Mucosa of gallbladder (tissue), 1 donor: ENCODE measurements around the gene SPIB. TPM values are rescaled to one million over a fixed set of nuclear protein-coding genes. Genes with fewer than 3 reads are reported as not detected.
"Not testable (repeated sequence)": the region's sequence is repeated elsewhere in the genome, so short reads cannot be mapped to it uniquely, and the experiment has no call there.

Source experiments
- DNase-seq: peaks from one replicate; pipeline ENCODE4 v3.0.0-alpha.2; 2020; ENCODE audit warnings: low spot score
- total RNA-seq: library from RNA; stranded (reverse); gene quantifications from one replicate; pipeline ENCODE4 v1.2.1, GENCODE V29; 2021
- donor health status: DM: no; HTN: no; CAD: no.

The SPIB gene
- total RNA-seq, 1 donor from 2014 or later: 1.8 TPM

DNA sequence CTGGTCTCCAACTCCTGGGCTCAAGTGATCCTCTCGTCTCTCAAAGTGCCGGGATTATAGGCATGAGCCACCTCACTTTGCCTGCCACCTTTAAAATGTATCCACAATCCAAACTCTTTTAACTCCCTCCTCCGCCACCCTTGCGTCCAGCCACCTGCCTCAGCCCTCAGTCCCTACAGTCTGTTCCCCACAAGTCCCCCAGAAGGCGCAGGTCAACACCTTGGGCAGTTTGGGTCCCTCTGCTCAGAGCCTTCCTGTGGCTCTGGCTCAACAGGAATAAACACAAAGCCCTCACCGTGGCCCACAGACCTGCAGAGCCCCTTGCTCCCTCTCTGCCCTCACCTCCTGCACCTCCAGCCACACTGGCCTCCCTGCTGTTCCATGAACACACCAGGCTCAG is 50.1 kb downstream of the SPIB start:
- no peak for DNase-seq

DNA sequence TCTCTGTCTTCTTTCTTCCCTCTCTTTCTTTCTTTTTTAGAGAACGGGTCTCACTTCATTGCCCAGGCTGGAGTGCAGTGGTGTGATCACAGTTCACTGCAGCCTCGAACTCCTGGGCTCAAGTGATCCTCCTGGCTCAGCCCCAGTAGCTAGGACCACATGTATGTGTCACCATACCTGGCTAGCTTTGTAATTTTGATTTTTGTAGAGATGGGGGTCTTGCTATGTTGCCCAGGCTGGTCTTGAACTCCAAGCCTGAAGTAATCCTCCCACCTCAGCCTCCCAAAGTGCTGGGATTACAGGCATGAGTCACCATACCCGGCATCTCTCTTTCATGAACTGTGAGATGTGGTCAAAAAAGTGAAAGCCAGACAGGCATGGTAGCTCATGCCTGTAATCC is 54.6 kb downstream of the SPIB start:
- DNase-seq: not testable (repeated sequence)

DNA sequence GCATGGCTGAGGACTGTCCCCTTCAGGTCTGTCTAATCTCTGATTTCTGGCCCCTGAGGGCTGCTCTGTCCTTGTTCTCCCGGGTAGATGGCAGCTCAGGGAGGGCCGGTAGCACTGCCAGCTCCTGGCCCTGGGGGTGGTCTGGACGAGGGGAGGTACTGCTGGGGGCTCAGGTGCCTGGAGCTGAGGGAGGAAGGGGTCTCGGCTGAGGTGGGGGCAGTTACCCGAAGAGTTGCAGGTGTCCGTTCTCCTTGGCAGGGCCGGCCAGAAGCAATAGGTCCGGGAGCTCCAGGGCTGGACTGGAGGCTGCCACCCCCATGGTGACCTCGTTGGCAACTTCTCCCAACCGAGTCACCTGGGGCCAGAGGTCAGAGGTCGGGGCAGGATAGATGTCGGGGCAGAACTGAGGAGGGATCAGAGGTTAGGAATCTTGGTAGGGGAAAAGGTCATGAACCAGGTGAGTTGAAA is 56.4 kb downstream of the SPIB start:
- no peak for DNase-seq

DNA sequence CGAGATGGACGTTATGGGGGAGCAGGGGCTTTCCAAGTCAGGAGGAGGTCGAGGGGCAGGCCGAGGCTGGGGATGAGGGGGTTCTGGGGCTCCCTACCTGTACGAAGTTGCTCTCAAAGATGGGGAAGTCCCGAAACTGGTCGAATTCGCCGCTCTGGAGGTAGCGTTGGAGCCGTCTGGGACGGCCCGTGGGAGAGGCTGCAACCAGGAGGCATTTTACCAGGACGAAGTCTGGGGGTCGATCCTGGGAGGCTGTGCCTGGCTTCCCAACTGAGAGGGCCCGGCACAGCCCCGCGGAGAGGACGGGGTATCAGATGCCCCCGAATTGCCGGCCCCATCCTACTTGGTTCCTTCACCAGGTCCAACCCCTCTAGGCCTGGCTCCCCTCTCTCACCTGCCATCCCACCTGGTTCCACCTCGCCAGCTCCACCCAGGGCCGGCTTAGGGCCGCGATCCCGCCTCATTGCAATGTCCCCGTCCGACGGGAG is 57.0 kb downstream of the SPIB start:
- DNase-seq: no peak

DNA sequence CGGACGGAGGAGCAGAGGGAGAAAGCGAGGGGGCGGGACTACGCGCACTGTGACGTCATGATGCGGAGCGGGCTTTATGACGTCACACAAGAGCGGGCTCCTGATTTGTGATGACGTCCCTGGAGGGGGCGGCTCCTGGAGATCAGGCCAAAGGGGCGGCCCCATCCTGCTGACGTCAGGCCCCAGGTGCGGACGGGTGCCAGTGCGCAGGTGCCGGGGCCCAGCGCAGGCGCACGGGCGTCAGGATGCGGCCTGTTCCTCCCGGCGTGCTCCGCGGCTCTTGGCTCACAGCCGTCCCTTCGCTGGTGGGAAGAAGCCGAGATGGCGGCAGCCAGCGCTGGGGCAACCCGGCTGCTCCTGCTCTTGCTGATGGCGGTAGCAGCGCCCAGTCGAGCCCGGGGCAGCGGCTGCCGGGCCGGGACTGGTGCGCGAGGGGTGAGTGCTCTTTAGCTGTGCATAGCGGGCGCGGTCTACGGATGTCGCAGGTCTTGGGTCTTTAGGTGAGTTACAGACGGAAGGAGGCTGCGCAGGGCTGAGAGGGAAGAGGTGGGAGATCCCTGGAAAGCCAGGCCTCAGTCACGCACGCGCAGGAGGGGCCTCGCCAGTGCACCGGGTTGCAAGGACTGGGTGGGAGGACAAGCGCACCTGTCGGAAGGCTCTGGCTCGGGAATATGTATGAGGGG is 57.6 kb downstream of the SPIB start, which contains the start of the genes EMC10 and GARIN5A:
EMC10 (plus strand) TSS at position 284 of the 683 bp plus-strand sequence; CDS start at position 322, 38 bp downstream.
GARIN5A (minus strand) TSS at position 625 of the 683 bp plus-strand sequence; CDS start at position 165, 460 bp downstream.
- peak; percentile 92 for DNase-seq

DNA sequence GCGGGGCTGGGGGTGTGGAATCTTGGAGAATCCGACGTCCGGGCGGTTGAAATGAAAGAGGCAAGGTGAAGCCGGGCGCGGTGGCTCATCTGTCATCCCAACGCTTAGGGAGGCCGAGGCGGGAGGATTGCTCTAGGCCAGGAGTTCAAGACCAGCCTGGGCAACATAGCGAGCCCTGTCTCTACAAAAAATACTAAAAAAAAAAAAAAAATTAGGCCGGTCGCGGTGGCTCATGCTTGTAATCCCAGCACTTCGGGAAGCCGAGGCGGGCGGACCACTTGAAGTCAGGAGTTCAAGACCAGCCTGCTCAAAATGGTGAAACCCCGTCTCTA is 58.1 kb downstream of the SPIB start:
- DNase-seq: no peak

DNA sequence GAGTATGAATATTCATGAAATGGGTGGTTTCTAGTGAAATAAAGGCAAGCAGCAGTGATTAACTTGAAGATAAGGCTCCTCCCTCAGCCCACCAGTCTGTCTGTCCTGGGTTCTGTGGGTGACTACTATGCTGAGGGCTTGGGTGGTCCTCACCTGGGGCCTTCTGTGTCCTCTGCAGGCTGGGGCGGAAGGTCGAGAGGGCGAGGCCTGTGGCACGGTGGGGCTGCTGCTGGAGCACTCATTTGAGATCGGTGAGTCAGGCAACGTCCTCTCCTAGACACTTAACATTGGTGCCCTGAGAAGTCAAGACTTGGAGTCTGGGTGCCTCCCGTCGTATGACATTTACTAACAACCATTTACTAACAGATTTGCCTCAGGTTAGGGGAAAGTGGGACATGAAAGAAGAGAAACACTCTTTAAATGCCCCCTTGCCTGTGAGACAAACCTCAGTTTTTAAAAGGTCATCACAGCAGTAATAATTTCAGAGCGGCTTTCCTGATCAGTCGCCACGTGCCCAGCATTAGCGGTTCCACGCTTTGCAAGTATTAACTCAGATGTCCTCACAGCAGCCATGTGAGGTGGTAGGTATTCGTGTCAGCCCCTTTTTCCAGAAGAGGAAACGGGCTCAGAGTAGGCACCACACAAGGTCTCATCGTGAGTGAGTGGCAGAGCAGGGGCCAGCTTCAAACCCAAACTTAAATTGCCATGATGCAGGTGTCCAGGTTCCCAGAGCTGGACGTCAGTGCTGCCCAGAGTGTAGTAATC is 59.2 kb downstream of the SPIB start:
- DNase-seq: no peak

DNA sequence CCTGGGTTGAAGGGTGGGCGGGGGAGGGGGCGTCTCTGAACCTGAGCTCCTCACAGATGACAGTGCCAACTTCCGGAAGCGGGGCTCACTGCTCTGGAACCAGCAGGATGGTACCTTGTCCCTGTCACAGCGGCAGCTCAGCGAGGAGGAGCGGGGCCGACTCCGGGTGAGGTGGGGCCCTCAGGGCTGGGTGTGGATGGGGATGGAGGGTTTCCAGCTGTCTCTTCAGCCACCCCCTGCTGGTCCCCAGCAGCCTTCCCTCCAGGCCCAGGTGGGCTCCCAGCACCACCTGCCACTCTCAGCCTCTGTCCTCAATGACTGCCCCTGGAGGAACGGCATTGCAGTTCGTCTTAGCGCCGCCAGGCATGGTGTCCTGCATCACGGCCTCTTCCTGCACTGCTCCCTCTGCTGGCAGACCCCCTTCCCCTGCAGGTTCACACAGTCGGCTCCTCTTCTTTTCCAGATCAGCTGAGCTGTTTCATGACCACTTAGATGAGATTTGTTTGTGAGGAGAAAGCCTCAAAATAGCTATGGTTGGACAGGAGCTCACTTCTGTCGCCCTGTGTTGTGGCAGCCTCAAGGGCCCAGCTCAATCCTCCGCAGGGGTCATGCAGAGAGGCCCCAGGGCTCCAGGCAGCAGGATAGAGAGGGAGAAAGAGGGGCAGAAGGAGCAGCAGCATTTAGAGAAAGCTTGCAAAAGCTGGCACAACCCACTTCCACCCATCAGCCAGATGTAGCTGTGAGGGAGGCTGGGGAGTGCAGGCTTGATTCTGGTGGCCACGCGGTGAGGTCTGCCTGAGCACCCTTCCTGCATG is 60.4 kb downstream of the SPIB start:
- DNase-seq: no peak

DNA sequence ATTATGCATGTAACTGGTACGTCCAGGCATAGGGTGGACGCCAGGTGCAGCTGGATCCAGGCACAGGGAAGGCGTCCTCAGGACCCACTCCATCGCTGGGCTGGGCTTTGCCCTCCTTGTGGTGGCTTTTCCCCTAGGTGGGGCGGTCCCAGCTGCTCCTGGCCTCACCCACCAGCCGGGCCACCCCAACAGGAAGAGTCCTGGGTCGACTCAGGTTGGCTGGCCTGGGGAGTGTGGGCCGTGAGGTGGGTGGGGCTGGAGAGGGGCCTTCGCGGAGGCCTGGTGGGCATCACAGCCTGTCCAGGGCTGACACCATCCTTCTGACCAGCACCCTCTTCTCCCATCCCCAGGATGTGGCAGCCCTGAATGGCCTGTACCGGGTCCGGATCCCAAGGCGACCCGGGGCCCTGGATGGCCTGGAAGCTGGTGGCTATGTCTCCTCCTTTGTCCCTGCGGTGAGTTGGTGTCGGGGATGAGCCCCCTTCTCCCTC is 61.1 kb downstream of the SPIB start:
- DNase-seq: no peak

DNA sequence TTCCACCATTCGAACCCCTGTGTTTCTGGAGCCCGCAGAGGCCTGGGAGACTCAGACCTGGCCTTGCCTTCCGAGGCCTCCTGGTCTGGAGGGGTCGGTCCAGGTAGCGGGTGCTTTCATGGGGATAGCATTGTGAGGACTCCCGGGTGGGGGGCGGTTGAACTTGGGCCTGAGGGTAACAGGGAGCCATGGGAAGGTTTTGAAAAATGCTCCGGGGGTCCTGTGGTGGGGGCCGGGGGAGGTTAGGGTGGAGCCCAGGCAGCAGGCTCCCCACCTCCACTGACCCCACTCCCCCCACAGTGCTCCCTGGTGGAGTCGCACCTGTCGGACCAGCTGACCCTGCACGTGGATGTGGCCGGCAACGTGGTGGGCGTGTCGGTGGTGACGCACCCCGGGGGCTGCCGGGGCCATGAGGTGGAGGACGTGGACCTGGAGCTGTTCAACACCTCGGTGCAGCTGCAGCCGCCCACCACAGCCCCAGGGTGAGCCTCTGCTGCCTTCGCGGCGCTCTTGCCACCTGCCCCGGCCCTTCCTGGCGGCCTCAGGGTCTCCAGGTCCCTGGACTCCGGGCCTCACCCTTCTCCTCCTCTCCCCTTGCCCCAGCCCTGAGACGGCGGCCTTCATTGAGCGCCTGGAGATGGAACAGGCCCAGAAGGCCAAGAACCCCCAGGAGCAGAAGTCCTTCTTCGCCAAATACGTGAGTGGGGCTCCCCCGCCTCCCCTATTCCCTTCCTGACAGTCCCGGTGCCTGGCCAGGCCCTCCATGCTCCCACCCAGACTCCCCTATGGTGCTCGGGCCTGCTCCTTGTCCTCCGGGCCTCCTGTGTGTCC is 61.8 kb downstream of the SPIB start:
- no peak for DNase-seq

Other genes with a start within 250 kb of the SPIB start
- gene MYH14, start 215.3 kb upstream of the SPIB start, total RNA-seq: 91.0 TPM
- gene KCNC3, start 89.6 kb upstream of the SPIB start, total RNA-seq: 8.6 TPM
- 8.1 TPM for gene NAPSA, start 53.3 kb upstream of the SPIB start, total RNA-seq
- 92.3 TPM for gene NR1H2, start 42.5 kb upstream of the SPIB start, total RNA-seq
- 16.2 TPM for gene POLD1, start 34.6 kb upstream of the SPIB start, total RNA-seq
- not detected for gene MYBPC2, start 14.0 kb downstream of the SPIB start, total RNA-seq
- 182 TPM for gene EMC10, start 57.6 kb downstream of the SPIB start, total RNA-seq
- 5.0 TPM for gene GARIN5A, start 57.9 kb downstream of the SPIB start, total RNA-seq
- 57.3 TPM for gene JOSD2, start 92.3 kb downstream of the SPIB start, total RNA-seq
- not detected for gene ASPDH, start 95.0 kb downstream of the SPIB start, total RNA-seq
- 3.5 TPM for gene LRRC4B, start 149.5 kb downstream of the SPIB start, total RNA-seq
- 0.32 TPM for gene SYT3, start 220.9 kb downstream of the SPIB start, total RNA-seq
- not detected for gene C19orf81, start 230.5 kb downstream of the SPIB start, total RNA-seq